MM.1S (cell line): ENCODE measurements around the gene DISC1.

Experiments
- EZH2 ChIP-seq: fragments of 300-600 bp; sonication (generic); optimal IDR thresholded peaks from 2 replicates; pipeline ENCODE3; 2017; ENCODE audit warnings: low read depth, mild to moderate bottlenecking, antibody characterized with exemption, low read length, mixed read lengths
- EZH2phosphoT487 ChIP-seq: fragments of 300-600 bp; sonication (generic); IDR thresholded peaks from 2 replicates; pipeline ENCODE4 v1.6.1; 2018; ENCODE audit warnings: antibody characterized with exemption, low read length
- TF ChIP-seq, protein P1 (sequence below): fragments of 300-600 bp; sonication (generic); IDR thresholded peaks from 2 replicates; pipeline ENCODE4 v1.5.1; 2016; ENCODE audit warnings: antibody characterized with exemption, low read length, mixed read lengths

DNA sequence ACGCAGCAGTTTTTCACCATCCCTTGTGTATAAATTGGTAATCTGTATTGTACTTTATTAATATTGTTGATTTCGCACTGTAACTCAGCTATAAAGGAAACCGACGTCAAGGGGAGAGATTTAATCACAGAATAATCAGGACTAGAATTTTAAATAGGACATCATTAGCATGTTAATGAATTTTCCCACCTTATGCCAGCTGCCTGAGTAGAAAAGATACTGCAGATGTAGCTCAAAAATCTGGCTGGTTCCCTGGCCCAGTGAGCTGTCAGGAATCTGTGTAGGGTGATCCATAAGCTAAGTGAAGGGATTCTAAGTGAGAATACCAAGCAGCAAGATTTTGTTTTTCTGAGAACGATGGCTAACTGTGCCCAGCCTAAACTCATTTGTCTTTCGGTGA, 195.5 kb downstream of the DISC1 start:
- TF ChIP-seq EZH2 (no peak), EZH2phosphoT487 (no peak)
- TF ChIP-seq, protein P1, sequence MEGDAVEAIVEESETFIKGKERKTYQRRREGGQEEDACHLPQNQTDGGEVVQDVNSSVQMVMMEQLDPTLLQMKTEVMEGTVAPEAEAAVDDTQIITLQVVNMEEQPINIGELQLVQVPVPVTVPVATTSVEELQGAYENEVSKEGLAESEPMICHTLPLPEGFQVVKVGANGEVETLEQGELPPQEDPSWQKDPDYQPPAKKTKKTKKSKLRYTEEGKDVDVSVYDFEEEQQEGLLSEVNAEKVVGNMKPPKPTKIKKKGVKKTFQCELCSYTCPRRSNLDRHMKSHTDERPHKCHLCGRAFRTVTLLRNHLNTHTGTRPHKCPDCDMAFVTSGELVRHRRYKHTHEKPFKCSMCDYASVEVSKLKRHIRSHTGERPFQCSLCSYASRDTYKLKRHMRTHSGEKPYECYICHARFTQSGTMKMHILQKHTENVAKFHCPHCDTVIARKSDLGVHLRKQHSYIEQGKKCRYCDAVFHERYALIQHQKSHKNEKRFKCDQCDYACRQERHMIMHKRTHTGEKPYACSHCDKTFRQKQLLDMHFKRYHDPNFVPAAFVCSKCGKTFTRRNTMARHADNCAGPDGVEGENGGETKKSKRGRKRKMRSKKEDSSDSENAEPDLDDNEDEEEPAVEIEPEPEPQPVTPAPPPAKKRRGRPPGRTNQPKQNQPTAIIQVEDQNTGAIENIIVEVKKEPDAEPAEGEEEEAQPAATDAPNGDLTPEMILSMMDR, result no peak
